ENCODE data around the gene TMPRSS13.

DNA sequence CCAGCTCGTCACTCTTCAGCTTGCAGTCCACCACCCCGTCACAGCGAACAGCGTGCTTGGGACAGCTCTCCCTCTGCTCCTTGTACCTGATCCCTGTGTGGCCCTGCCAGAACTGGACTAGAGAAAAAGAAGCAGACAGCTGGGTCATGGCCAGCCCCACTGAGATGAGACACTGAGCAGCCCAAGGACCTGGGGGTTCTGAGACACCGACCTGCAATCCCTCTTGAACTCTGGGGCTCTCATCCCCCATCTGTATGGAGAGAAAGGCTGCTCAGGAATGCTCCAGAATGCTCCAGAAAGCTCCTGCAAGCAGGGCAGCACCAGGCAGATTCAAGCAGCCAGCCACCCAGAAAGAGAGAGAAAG, 14.8 kb downstream of the TMPRSS13 start:
- TF ChIP-seq ZBTB38 (CRISPR knock-in tag; IDR thresholded peaks at IDR 0.05) (no peak), MYC (CRISPR knock-in tag; IDR thresholded peaks at IDR 0.05; ENCODE audit: borderline replicate concordance) (no peak), MXI1 (IDR thresholded peaks at IDR 0.05; ENCODE audit: borderline replicate concordance, low read depth, low read length) (no peak), ZNF569 (CRISPR knock-in tag; IDR thresholded peaks at IDR 0.05; ENCODE audit: borderline replicate concordance) (no peak), XRCC5 (optimal IDR thresholded peaks at IDR 0.05; ENCODE audit: low read length) (no peak), FOXP1 (IDR thresholded peaks at IDR 0.05) (no peak), FOXP1 (CRISPR knock-in tag; IDR thresholded peaks at IDR 0.05) (no peak), POLR2A (IDR thresholded peaks at IDR 0.05; ENCODE audit: insufficient read depth in 1 of 2, low read depth in 2 of 2, low read length in 2 of 2) (no peak), KDM5A (IDR thresholded peaks at IDR 0.05; ENCODE audit: borderline replicate concordance, low read length) (no peak), TAF15 (IDR thresholded peaks at IDR 0.05; ENCODE audit: low read depth, low read length, poor library complexity, severe bottlenecking) (no peak), FOXK2 (IDR thresholded peaks at IDR 0.05) (no peak)
- TF ChIP-seq, protein P1, sequence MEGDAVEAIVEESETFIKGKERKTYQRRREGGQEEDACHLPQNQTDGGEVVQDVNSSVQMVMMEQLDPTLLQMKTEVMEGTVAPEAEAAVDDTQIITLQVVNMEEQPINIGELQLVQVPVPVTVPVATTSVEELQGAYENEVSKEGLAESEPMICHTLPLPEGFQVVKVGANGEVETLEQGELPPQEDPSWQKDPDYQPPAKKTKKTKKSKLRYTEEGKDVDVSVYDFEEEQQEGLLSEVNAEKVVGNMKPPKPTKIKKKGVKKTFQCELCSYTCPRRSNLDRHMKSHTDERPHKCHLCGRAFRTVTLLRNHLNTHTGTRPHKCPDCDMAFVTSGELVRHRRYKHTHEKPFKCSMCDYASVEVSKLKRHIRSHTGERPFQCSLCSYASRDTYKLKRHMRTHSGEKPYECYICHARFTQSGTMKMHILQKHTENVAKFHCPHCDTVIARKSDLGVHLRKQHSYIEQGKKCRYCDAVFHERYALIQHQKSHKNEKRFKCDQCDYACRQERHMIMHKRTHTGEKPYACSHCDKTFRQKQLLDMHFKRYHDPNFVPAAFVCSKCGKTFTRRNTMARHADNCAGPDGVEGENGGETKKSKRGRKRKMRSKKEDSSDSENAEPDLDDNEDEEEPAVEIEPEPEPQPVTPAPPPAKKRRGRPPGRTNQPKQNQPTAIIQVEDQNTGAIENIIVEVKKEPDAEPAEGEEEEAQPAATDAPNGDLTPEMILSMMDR (CRISPR knock-in tag; IDR thresholded peaks at IDR 0.05) = no peak
- TF ChIP-seq, protein P2, sequence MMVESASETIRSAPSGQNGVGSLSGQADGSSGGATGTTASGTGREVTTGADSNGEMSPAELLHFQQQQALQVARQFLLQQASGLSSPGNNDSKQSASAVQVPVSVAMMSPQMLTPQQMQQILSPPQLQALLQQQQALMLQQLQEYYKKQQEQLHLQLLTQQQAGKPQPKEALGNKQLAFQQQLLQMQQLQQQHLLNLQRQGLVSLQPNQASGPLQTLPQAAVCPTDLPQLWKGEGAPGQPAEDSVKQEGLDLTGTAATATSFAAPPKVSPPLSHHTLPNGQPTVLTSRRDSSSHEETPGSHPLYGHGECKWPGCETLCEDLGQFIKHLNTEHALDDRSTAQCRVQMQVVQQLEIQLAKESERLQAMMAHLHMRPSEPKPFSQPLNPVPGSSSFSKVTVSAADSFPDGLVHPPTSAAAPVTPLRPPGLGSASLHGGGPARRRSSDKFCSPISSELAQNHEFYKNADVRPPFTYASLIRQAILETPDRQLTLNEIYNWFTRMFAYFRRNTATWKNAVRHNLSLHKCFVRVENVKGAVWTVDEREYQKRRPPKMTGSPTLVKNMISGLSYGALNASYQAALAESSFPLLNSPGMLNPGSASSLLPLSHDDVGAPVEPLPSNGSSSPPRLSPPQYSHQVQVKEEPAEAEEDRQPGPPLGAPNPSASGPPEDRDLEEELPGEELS (CRISPR knock-in tag; IDR thresholded peaks at IDR 0.05) = no peak
- TF ChIP-seq, protein P3, sequence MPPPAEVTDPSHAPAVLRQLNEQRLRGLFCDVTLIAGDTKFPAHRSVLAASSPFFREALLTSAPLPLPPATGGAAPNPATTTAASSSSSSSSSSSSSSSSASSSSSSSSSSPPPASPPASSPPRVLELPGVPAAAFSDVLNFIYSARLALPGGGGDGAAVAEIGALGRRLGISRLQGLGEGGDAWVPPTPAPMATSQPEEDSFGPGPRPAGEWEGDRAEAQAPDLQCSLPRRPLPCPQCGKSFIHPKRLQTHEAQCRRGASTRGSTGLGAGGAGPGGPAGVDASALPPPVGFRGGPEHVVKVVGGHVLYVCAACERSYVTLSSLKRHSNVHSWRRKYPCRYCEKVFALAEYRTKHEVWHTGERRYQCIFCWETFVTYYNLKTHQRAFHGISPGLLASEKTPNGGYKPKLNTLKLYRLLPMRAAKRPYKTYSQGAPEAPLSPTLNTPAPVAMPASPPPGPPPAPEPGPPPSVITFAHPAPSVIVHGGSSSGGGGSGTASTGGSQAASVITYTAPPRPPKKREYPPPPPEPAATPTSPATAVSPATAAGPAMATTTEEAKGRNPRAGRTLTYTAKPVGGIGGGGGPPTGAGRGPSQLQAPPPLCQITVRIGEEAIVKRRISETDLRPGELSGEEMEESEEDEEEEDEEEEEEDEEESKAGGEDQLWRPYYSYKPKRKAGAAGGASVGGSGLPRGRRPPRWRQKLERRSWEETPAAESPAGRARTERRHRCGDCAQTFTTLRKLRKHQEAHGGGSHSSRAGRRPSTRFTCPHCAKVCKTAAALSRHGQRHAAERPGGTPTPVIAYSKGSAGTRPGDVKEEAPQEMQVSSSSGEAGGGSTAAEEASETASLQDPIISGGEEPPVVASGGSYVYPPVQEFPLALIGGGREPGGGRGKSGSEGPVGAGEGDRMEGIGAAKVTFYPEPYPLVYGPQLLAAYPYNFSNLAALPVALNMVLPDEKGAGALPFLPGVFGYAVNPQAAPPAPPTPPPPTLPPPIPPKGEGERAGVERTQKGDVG (CRISPR knock-in tag; IDR thresholded peaks at IDR 0.05; ENCODE audit: borderline replicate concordance) = no peak

Measured in HepG2 (cell line).